ENCODE measurements around the gene LDAH. TPM values are rescaled to one million over a fixed set of nuclear protein-coding genes. Genes with fewer than 3 reads are reported as not detected.

Gene LDAH
- total RNA-seq, 1 experiment from 2014 or later: 27.4 TPM

GRCh38 chr2:20674309-20674965, 148.5 kb downstream of the LDAH start:
- BruUV-seq (replicated peaks): no TSS peak
- no peaks in the 10 kb centered on the region for H3K4me1 ChIP-seq (ENCODE audit: insufficient read depth, low read length, poor library complexity, severe bottlenecking)

GRCh38 chr2:20673686-20674308, 149.1 kb downstream of the LDAH start:
- Histone ChIP-seq H3K4me3 (ENCODE audit: low read depth, low read length, poor library complexity, severe bottlenecking) (no peak overlapping the region), H3K4me1 (ENCODE audit: insufficient read depth, low read length, poor library complexity, severe bottlenecking) (no peaks in the 10 kb centered on the region), H3K36me3 (ENCODE audit: insufficient read depth, low read length, poor library complexity, severe bottlenecking) (no peaks in the 10 kb centered on the region), H3K27me3 (replicated peaks; ENCODE audit: insufficient read depth, low read depth, low read length, poor library complexity) (peaks cover 57% of the 10 kb centered on the region), H3K27ac (ENCODE audit: low read depth, low read length, poor library complexity, severe bottlenecking) (no peak overlapping the region), H3K9me3 (ENCODE audit: low read depth, low read length, poor library complexity, severe bottlenecking) (no peaks in the 10 kb centered on the region)
- CTCF ChIA-PET: no interaction called here
- intact Hi-C loops (cut with micrococcal nuclease; ENCODE audit: unreplicated experiment): no loop called here
- TF ChIP-seq EZH2 (IDR thresholded peaks at IDR 0.05; ENCODE audit: borderline replicate concordance, low read depth, low read length, poor library complexity, severe bottlenecking): no peak
- no peak for TF ChIP-seq CTCF (conservative IDR thresholded peaks at IDR 0.05; ENCODE audit: low read depth, low read length)
- BruUV-seq (replicated peaks): no TSS peak
- POLR2A ChIA-PET (ENCODE audit: low non-redundant PET): no interaction called here
- DNase-seq (ENCODE audit: low spot score): no peak

More at GRCh38 chr2:20674309-20674965, 148.5 kb downstream of the LDAH start:
- intact Hi-C loops (cut with micrococcal nuclease; ENCODE audit: unreplicated experiment): no loop called here
- TF ChIP-seq CTCF (conservative IDR thresholded peaks at IDR 0.05; ENCODE audit: low read depth, low read length) (no peak), EZH2 (IDR thresholded peaks at IDR 0.05; ENCODE audit: borderline replicate concordance, low read depth, low read length, poor library complexity, severe bottlenecking) (no peak)
- Histone ChIP-seq H3K36me3 (ENCODE audit: insufficient read depth, low read length, poor library complexity, severe bottlenecking) (no peaks in the 10 kb centered on the region), H3K9me3 (ENCODE audit: low read depth, low read length, poor library complexity, severe bottlenecking) (no peaks in the 10 kb centered on the region), H3K27me3 (replicated peaks; ENCODE audit: insufficient read depth, low read depth, low read length, poor library complexity) (peaks cover 51% of the 10 kb centered on the region), H3K4me3 (ENCODE audit: low read depth, low read length, poor library complexity, severe bottlenecking) (no peak overlapping the region), H3K27ac (ENCODE audit: low read depth, low read length, poor library complexity, severe bottlenecking) (no peak overlapping the region)
- no peak for DNase-seq (ENCODE audit: low spot score)
- ChIA-PET CTCF (no interaction called here), POLR2A (ENCODE audit: low non-redundant PET) (no interaction called here)

GRCh38 chr2:20672201-20672951, 150.5 kb downstream of the LDAH start:
- peak; percentile 59 for TF ChIP-seq EZH2 (IDR thresholded peaks at IDR 0.05; ENCODE audit: borderline replicate concordance, low read depth, low read length, poor library complexity, severe bottlenecking)
- TF ChIP-seq CTCF (conservative IDR thresholded peaks at IDR 0.05; ENCODE audit: low read depth, low read length): no peak
- H3K27me3 ChIP-seq (replicated peaks; ENCODE audit: insufficient read depth, low read depth, low read length, poor library complexity): peaks cover 71% of the 10 kb centered on the region
- intact Hi-C loops (cut with micrococcal nuclease; ENCODE audit: unreplicated experiment): no loop called here
- POLR2A ChIA-PET (ENCODE audit: low non-redundant PET): no interaction called here
- BruUV-seq (replicated peaks): no TSS peak
- CTCF ChIA-PET: interaction anchor here (0.6 kb wide), 2 partner anchors 12 to 111 kb away, joined by 3 to 6 read pairs; no protein-coding TSS in a partner anchor
- no peaks in the 10 kb centered on the region for H3K4me1 ChIP-seq (ENCODE audit: insufficient read depth, low read length, poor library complexity, severe bottlenecking)
- no peak for DNase-seq (ENCODE audit: low spot score)
- H3K9me3 ChIP-seq (ENCODE audit: low read depth, low read length, poor library complexity, severe bottlenecking): no peaks in the 10 kb centered on the region
- no peaks in the 10 kb centered on the region for H3K36me3 ChIP-seq (ENCODE audit: insufficient read depth, low read length, poor library complexity, severe bottlenecking)
- no peak overlapping the region for H3K4me3 ChIP-seq (ENCODE audit: low read depth, low read length, poor library complexity, severe bottlenecking)
- H3K27ac ChIP-seq (ENCODE audit: low read depth, low read length, poor library complexity, severe bottlenecking): no peak overlapping the region
